ENCODE results near the gene CBLN3. TPM values are rescaled to one million over a fixed set of nuclear protein-coding genes. Genes with fewer than 3 reads are reported as not detected.

The CBLN3 gene
- total and polyA plus RNA-seq, 9 of the 15 experiments (the other 6 are each of a cell fraction or from before 2014, with no cell fraction given) = 0.05 to 0.59 (median 0.26) TPM; not detected in 1

- TF ChIP-seq CHAMP1 (IDR thresholded peaks at IDR 0.05) (no peak), ZNF511 (CRISPR knock-in tag; IDR thresholded peaks at IDR 0.05) (no peak), IFI16 (CRISPR knock-in tag; IDR thresholded peaks at IDR 0.05) (no peak), ZNF518B (CRISPR knock-in tag; IDR thresholded peaks at IDR 0.05) (no peak), ZKSCAN1 (IDR thresholded peaks at IDR 0.05; ENCODE audit: low read depth, low read length) (no peak), SRSF3 (IDR thresholded peaks at IDR 0.05; ENCODE audit: insufficient read depth, low read length) (no peak), ZNF354B (CRISPR knock-in tag; IDR thresholded peaks at IDR 0.05) (no peak), NCOA2 (IDR thresholded peaks at IDR 0.05; ENCODE audit: partially characterized antibody in 2 of 2) (no peak), ZNF830 (CRISPR knock-in tag; IDR thresholded peaks at IDR 0.05) (no peak), ZNF444 (CRISPR knock-in tag; IDR thresholded peaks at IDR 0.05) (no peak), TSC22D4 (tag; IDR thresholded peaks at IDR 0.05) (no peak), TOE1 (IDR thresholded peaks at IDR 0.05; ENCODE audit: borderline replicate concordance) (no peak), TOE1 (CRISPR knock-in tag; IDR thresholded peaks at IDR 0.05; ENCODE audit: borderline replicate concordance, low read depth) (no peak), ZNF695 (CRISPR knock-in tag; IDR thresholded peaks at IDR 0.05) (no peak), KDM5B (IDR thresholded peaks at IDR 0.05; ENCODE audit: insufficient replicate concordance, low read depth, low read length) (no peak), KHSRP (IDR thresholded peaks at IDR 0.05) (no peak), MYBL2 (IDR thresholded peaks at IDR 0.05; ENCODE audit: low read depth) (no peak), MYBL2 (CRISPR knock-in tag; IDR thresholded peaks at IDR 0.05; ENCODE audit: borderline replicate concordance) (no peak), MITF (IDR thresholded peaks at IDR 0.05) (no peak), HDAC8 (tag; IDR thresholded peaks at IDR 0.05) (no peak), ERF (CRISPR knock-in tag; IDR thresholded peaks at IDR 0.05) (no peak), POLR2G (IDR thresholded peaks at IDR 0.05; ENCODE audit: low read depth, low read length) (no peak)
Measured at GRCh38 chr14:24377657-24378056, 51.8 kb downstream of the CBLN3 start (continued).
